Fibroblast of lung (primary cell): ENCODE results near the gene DCST2. TPM values are rescaled to one million over a fixed set of nuclear protein-coding genes. Genes with fewer than 3 reads are reported as not detected.
"Not testable (repeated sequence)": the region's sequence is repeated elsewhere in the genome, so short reads cannot be mapped to it uniquely, and the experiment has no call there.

ENCODE experiments used
- DNase-seq, 2 donors: peaks; one replicate each; pipeline versions ENCODE4 v3.0.0 to v3.0.0-alpha.2; 2010; ENCODE audit warnings: low read depth in 2 of 2
- H2AFZ ChIP-seq: 2 replicates; pipeline ENCODE4 v1.5.1; 2012; ENCODE audit warnings: low read length, control low read depth, inconsistent platforms
- H3K27ac ChIP-seq: 2 replicates; pipeline ENCODE4 v1.5.1; 2011; ENCODE audit warnings: low read length, control low read depth; ENCODE audit not compliant: insufficient read depth
- H3K27me3 ChIP-seq: 2 replicates; pipeline ENCODE4 v1.5.1; 2011; ENCODE audit warnings: mild to moderate bottlenecking, low read length; ENCODE audit not compliant: control insufficient read depth, insufficient read depth
- H3K36me3 ChIP-seq: 2 replicates; pipeline ENCODE4 v1.5.1; 2011; ENCODE audit warnings: low read length; ENCODE audit not compliant: control insufficient read depth, insufficient read depth
- H3K4me1 ChIP-seq: 2 replicates; pipeline ENCODE4 v1.5.1; 2011; ENCODE audit warnings: low read length; ENCODE audit not compliant: control insufficient read depth, insufficient read depth; ENCODE audit errors: extremely low read depth
- H3K4me2 ChIP-seq: 2 replicates; pipeline ENCODE4 v1.5.1; 2011; ENCODE audit warnings: low read length, control low read depth; ENCODE audit not compliant: insufficient read depth; ENCODE audit errors: extremely low read depth
- H3K4me3 ChIP-seq, 4 experiments: fragments of 200-600 bp in 1 of 4; sonication (generic) in 1 of 4; replicated peaks in 1 of 4; 2 replicates each; pipeline ENCODE4 v1.5.1; 2011 to 2016; ENCODE audit warnings: low read length in 4 of 4, low read depth in 3 of 4, mild to moderate bottlenecking in 3 of 4, control low read depth in 2 of 4, inconsistent platforms in 1 of 4, mixed read lengths in 1 of 4; ENCODE audit not compliant: insufficient read depth in 1 of 4; ENCODE audit errors: control extremely low read depth in 1 of 4
- H3K79me2 ChIP-seq: 2 replicates; pipeline ENCODE4 v1.5.1; 2012; ENCODE audit warnings: mild to moderate bottlenecking, low read length, inconsistent platforms; ENCODE audit not compliant: control insufficient read depth, insufficient read depth
- H3K9ac ChIP-seq: 2 replicates; pipeline ENCODE4 v1.5.1; 2011; ENCODE audit warnings: mild to moderate bottlenecking, low read length, control low read depth; ENCODE audit not compliant: insufficient read depth
- H3K9me3 ChIP-seq: 2 replicates; pipeline ENCODE4 v1.5.1; 2012; ENCODE audit warnings: low read depth, low read length; ENCODE audit not compliant: control insufficient read depth, insufficient read depth
- H4K20me1 ChIP-seq: 2 replicates; pipeline ENCODE4 v1.5.1; 2011; ENCODE audit warnings: low read length; ENCODE audit not compliant: control insufficient read depth, insufficient read depth; ENCODE audit errors: extremely low read depth
- EZH2 ChIP-seq: IDR thresholded peaks from 2 replicates; pipeline ENCODE4 v1.5.1; 2012; ENCODE audit warnings: low read length, control low read depth, mild to moderate bottlenecking; ENCODE audit errors: missing control alignments
- polyA plus RNA-seq, 2 donors: library from polyadenylated mRNA; depleted of rRNA in 1 of 2; stranded (reverse) in 1 of 2; unstranded in 1 of 2; fragments of >200 nt; gene quantifications; 2 replicates each; pipeline ENCODE4 v1.2.1, GENCODE V29; 2011 to 2012; ENCODE audit warnings: missing spikeins in 1 of 2
- total RNA-seq: library from RNA; depleted of rRNA; stranded (reverse); fragments of >200 nt; gene quantifications from 2 replicates; pipeline ENCODE4 v1.2.1, GENCODE V29; 2014
- TF ChIP-seq, protein P1 (sequence below), 2 donors: IDR thresholded peaks in 1 of 2; conservative IDR thresholded peaks in 1 of 2; 1 replicate in 1 of 2; 2 replicates in 1 of 2; pipeline ENCODE4 v1.5.1; 2011 to 2012; ENCODE audit warnings: low read length in 2 of 2, control low read depth in 1 of 2, inconsistent platforms in 1 of 2, low read depth in 1 of 2, mild to moderate bottlenecking in 1 of 2

Gene DCST2
- total and polyA plus RNA-seq, 2 donors (not counting 1 experiment from before 2014, with no cell fraction given): 0.06 to 0.17 TPM

DNA sequence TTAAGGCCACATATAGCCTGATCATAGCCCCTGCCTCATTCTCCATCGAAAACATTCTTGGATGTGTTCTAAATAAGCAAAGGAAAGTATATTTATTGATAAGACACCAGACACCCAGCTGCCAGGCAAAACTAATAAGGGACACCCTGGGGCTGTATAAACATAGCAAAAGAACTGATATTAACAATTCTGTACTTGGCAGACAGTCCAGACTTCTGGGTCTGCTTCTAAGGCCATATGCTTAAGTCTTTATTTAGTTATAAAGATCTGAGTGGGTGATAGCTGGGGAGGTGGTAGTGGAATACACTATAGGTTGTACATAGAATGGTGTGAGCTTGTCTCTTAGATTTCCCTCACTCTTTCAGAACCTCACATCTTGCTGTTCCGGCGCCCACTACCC is 55.2 kb downstream of the DCST2 start:
- Histone ChIP-seq H3K27ac (no peak overlapping the region), H3K4me1 (peaks cover 4% of the 10 kb centered on the region), H3K4me3 (no peak overlapping the region), H3K9ac (no peak overlapping the region), H3K27me3 (no peaks in the 10 kb centered on the region), H3K9me3 (no peaks in the 10 kb centered on the region), H4K20me1 (no peaks in the 10 kb centered on the region), H3K79me2 (peaks cover 38% of the 10 kb centered on the region), H3K36me3 (no peaks in the 10 kb centered on the region), H2AFZ (no peak overlapping the region), H3K4me2 (no peak overlapping the region)
- TF ChIP-seq, protein P1, sequence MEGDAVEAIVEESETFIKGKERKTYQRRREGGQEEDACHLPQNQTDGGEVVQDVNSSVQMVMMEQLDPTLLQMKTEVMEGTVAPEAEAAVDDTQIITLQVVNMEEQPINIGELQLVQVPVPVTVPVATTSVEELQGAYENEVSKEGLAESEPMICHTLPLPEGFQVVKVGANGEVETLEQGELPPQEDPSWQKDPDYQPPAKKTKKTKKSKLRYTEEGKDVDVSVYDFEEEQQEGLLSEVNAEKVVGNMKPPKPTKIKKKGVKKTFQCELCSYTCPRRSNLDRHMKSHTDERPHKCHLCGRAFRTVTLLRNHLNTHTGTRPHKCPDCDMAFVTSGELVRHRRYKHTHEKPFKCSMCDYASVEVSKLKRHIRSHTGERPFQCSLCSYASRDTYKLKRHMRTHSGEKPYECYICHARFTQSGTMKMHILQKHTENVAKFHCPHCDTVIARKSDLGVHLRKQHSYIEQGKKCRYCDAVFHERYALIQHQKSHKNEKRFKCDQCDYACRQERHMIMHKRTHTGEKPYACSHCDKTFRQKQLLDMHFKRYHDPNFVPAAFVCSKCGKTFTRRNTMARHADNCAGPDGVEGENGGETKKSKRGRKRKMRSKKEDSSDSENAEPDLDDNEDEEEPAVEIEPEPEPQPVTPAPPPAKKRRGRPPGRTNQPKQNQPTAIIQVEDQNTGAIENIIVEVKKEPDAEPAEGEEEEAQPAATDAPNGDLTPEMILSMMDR (conservative IDR thresholded peaks at IDR 0.05 in 1 of 2, IDR thresholded peaks at IDR 0.05 in 1 of 2; ENCODE audit: low read depth in 1 of 2, low read length in 2 of 2): no peak
- no peak for TF ChIP-seq EZH2
- DNase-seq: no peak

DNA sequence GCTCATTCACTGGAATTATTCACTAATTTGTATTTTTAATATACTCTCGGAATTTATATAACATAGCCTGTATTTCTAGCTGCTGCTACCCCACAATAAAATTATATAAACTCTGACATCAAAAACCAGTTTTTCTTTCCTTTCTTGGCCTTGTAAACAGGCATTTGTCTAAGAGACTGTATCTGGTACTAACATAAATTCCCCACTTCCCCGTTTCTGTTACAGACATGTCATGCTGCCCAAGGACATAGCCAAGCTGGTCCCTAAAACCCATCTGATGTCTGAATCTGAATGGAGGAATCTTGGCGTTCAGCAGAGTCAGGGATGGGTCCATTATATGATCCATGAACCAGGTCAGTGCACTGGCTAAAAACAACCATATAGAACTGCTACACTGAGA is 55.8 kb downstream of the DCST2 start:
- H3K4me3 ChIP-seq, H3K4me2 ChIP-seq, H3K27me3 ChIP-seq, H3K36me3 ChIP-seq, H4K20me1 ChIP-seq, H3K4me1 ChIP-seq, H2AFZ ChIP-seq, H3K9me3 ChIP-seq, DNase-seq, H3K9ac ChIP-seq, H3K27ac ChIP-seq: not testable (repeated sequence)
- H3K79me2 ChIP-seq: peaks cover 37% of the 10 kb centered on the region

DNA sequence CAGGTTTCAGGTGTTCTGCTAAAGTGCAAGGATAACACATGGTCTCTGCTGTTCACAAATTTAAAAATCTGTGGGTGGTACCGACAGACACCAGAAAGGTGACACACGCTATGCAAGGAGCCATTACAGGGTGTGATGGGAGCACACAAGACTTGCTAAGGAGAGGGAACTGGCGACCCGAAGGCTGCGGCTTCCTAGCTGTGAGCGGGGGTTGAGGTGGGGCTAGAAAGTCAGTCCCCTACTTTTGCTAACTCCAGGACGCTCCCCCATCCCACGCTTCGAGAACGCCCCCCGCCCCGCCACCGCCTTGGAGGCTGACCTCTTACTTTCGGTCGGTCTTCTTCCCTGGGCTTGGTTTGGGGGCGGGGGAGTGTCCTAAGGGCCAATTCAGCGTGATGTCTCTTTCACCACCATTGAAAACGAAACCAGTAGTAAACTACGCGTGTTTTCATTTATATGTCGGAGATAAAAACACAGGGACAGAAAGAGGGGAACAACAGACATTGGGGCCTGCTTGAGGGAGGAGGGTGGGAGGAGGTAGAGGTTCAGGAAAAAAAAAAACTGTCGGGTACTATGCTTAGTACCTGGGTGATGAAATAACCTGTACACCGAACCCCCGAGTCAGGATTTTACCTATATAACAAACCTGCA is 58.0 kb downstream of the DCST2 start:
- Histone ChIP-seq H3K4me2 (peak overlapping the region; percentile 99), H3K4me3 (peak overlapping the region; percentile 39 to 93 (median 70)), H4K20me1 (no peaks in the 10 kb centered on the region), H3K4me1 (peaks cover 15% of the 10 kb centered on the region), H3K27me3 (no peaks in the 10 kb centered on the region), H2AFZ (peak overlapping the region; percentile 37), H3K36me3 (no peaks in the 10 kb centered on the region), H3K9ac (peak overlapping the region; percentile 34), H3K9me3 (no peaks in the 10 kb centered on the region), H3K79me2 (peaks cover 44% of the 10 kb centered on the region), H3K27ac (peak overlapping the region; percentile 94)
- DNase-seq: peak; percentile 54 to 64
- TF ChIP-seq EZH2: no peak
- TF ChIP-seq, protein P1 (conservative IDR thresholded peaks at IDR 0.05 in 1 of 2, IDR thresholded peaks at IDR 0.05 in 1 of 2; ENCODE audit: low read depth in 1 of 2, low read length in 2 of 2): no peak
